Mesenchymal stem cell (in vitro differentiated cells and primary cell): ENCODE measurements around the gene ZFHX3.

ENCODE experiments used
- DNase-seq: peaks from one replicate; pipeline ENCODE4 v3.0.0-alpha.2; 2013
- H2AFZ ChIP-seq: one replicate; pipeline ENCODE4 v1.6.1; 2013; ENCODE audit warnings: low read depth, mild to moderate bottlenecking, control low read depth, inconsistent platforms, low read length, moderate library complexity
- H2AK5ac ChIP-seq: 2 replicates; pipeline ENCODE4 v1.6.1; 2013; ENCODE audit warnings: low read length, moderate library complexity, mild to moderate bottlenecking, inconsistent platforms; ENCODE audit not compliant: severe bottlenecking
- H2BK120ac ChIP-seq: one replicate; pipeline ENCODE4 v1.6.1; 2013; ENCODE audit warnings: low read depth, mild to moderate bottlenecking, inconsistent platforms, low read length, moderate library complexity
- H2BK12ac ChIP-seq, 2 experiments: one replicate each; pipeline ENCODE4 v1.6.1; 2013; ENCODE audit warnings: inconsistent platforms in 2 of 2, low read length in 2 of 2, mild to moderate bottlenecking in 2 of 2, moderate library complexity in 2 of 2, control low read depth in 1 of 2
- H2BK15ac ChIP-seq: one replicate; pipeline ENCODE4 v1.6.1; 2013; ENCODE audit warnings: mild to moderate bottlenecking, low read depth, inconsistent platforms; ENCODE audit not compliant: poor library complexity, severe bottlenecking
- H2BK5ac ChIP-seq: 2 replicates; pipeline ENCODE4 v1.6.1; 2013; ENCODE audit warnings: low read depth, mild to moderate bottlenecking, low read length, control low read depth, inconsistent platforms; ENCODE audit not compliant: poor library complexity, severe bottlenecking
- H3K14ac ChIP-seq, 2 experiments: one replicate each; pipeline ENCODE4 v1.6.1; 2013; ENCODE audit warnings: inconsistent platforms in 2 of 2, low read length in 2 of 2, control low read depth in 1 of 2, mild to moderate bottlenecking in 1 of 2, moderate library complexity in 1 of 2
- H3K18ac ChIP-seq, 2 experiments: one replicate each; pipeline ENCODE4 v1.6.1; 2013; ENCODE audit warnings: inconsistent platforms in 2 of 2, low read length in 2 of 2, control low read depth in 1 of 2, low read depth in 1 of 2, mild to moderate bottlenecking in 1 of 2
- H3K23ac ChIP-seq, 2 experiments: one replicate each; pipeline ENCODE4 v1.6.1; 2013; ENCODE audit warnings: inconsistent platforms in 2 of 2, low read length in 2 of 2, mild to moderate bottlenecking in 2 of 2, moderate library complexity in 2 of 2, control low read depth in 1 of 2
- H3K27ac ChIP-seq: 2 replicates; pipeline ENCODE4 v1.5.1; 2013; ENCODE audit warnings: mild to moderate bottlenecking, moderate library complexity, low read length, control low read depth, inconsistent platforms; ENCODE audit not compliant: poor library complexity, severe bottlenecking
- H3K27me3 ChIP-seq, 2 experiments: 2 replicates each; pipeline versions ENCODE4 v1.6.1 to v1.7.0; 2013; ENCODE audit warnings: low read length in 2 of 2, mild to moderate bottlenecking in 2 of 2, moderate library complexity in 2 of 2, control low read depth in 1 of 2, inconsistent platforms in 1 of 2; ENCODE audit not compliant: control insufficient read depth in 1 of 2, insufficient read depth in 1 of 2
- H3K36me3 ChIP-seq, 2 experiments: 2 replicates each; pipeline versions ENCODE4 v1.6.1 to v1.7.0; 2013; ENCODE audit warnings: low read length in 2 of 2, control low read depth in 1 of 2, inconsistent platforms in 1 of 2, low read depth in 1 of 2, mild to moderate bottlenecking in 1 of 2; ENCODE audit not compliant: insufficient read depth in 2 of 2, control insufficient read depth in 1 of 2
- H3K4ac ChIP-seq, 2 experiments: one replicate each; pipeline ENCODE4 v1.6.1; 2013; ENCODE audit warnings: inconsistent platforms in 2 of 2, low read length in 2 of 2, mild to moderate bottlenecking in 2 of 2, moderate library complexity in 2 of 2, control low read depth in 1 of 2, low read depth in 1 of 2
- H3K4me1 ChIP-seq: 2 replicates; pipeline ENCODE4 v1.6.1; 2013; ENCODE audit warnings: low read depth, low read length, control low read depth; ENCODE audit not compliant: control insufficient read depth, insufficient read depth
- H3K4me2 ChIP-seq: 2 replicates; pipeline ENCODE4 v1.6.1; 2013; ENCODE audit warnings: low read length, mild to moderate bottlenecking, inconsistent platforms; ENCODE audit not compliant: poor library complexity, severe bottlenecking
- H3K4me3 ChIP-seq, 2 experiments: 2 replicates each; pipeline versions ENCODE4 v1.5.1 to v1.7.0; 2013; ENCODE audit warnings: low read length in 2 of 2, mild to moderate bottlenecking in 2 of 2, control low read depth in 1 of 2, low read depth in 1 of 2; ENCODE audit not compliant: insufficient read depth in 1 of 2
- H3K79me1 ChIP-seq: replicated peaks from 2 replicates; pipeline ENCODE4 v1.6.1; 2013; ENCODE audit warnings: mild to moderate bottlenecking, control low read depth, low read length, inconsistent platforms; ENCODE audit not compliant: poor library complexity, severe bottlenecking
- H3K9ac ChIP-seq: 2 replicates; pipeline ENCODE4 v1.7.0; 2013; ENCODE audit warnings: mild to moderate bottlenecking, low read length, moderate library complexity
- H3K9me3 ChIP-seq: 2 replicates; pipeline ENCODE4 v1.7.0; 2013; ENCODE audit warnings: mild to moderate bottlenecking, low read length; ENCODE audit not compliant: control insufficient read depth
- H4K8ac ChIP-seq: one replicate; pipeline ENCODE4 v1.6.1; 2013; ENCODE audit warnings: inconsistent platforms, mild to moderate bottlenecking, low read length, moderate library complexity
- H4K91ac ChIP-seq: one replicate; pipeline ENCODE4 v1.6.1; 2013; ENCODE audit warnings: mild to moderate bottlenecking, low read length, inconsistent platforms
- whole genome bisulfite sequencing: methylation state at CpG from one replicate; pipeline ENCODE4 v1.1.7; 2013; ENCODE audit warnings: mixed read lengths; 5-methylcytosine and 5-hydroxymethylcytosine counted together

The ZFHX3 gene

GRCh38 chr16:72962347-72962746, 85.6 kb downstream of the ZFHX3 start:
- Histone ChIP-seq H3K4me2 (no peak overlapping the region), H3K4me1 (peaks cover 6% of the 10 kb centered on the region), H3K4me3 (no peak overlapping the region), H2BK5ac (no peak overlapping the region), H3K79me1 (peaks cover 15% of the 10 kb centered on the region), H2AFZ (no peak overlapping the region), H2BK12ac (no peak overlapping the region), H4K91ac (no peak overlapping the region), H3K4ac (no peak overlapping the region), H3K18ac (no peak overlapping the region), H3K9me3 (no peaks in the 10 kb centered on the region), H3K14ac (no peak overlapping the region), H2AK5ac (no peak overlapping the region), H3K9ac (no peak overlapping the region), H3K27ac (no peak overlapping the region), H4K8ac (no peak overlapping the region), H2BK15ac (no peak overlapping the region), H2BK120ac (no peak overlapping the region), H3K27me3 (no peaks in the 10 kb centered on the region), H3K23ac (no peak overlapping the region), H3K36me3 (peaks cover 19 to 24% of the 10 kb centered on the region in 2 experiments)
- 97% methylated on average over 8 of the region's 8 CpGs for WGBS
- no peak for DNase-seq

- H3K4ac ChIP-seq, result no peak overlapping the region
- H2AK5ac ChIP-seq, result no peak overlapping the region
- peaks cover 24 to 26% of the 10 kb centered on the region in 2 experiments for H3K36me3 ChIP-seq
- no peak overlapping the region for H3K4me2 ChIP-seq
- H2BK12ac ChIP-seq, result no peak overlapping the region
- peaks cover 6% of the 10 kb centered on the region for H3K4me1 ChIP-seq
- peaks cover 15% of the 10 kb centered on the region for H3K79me1 ChIP-seq
- H3K18ac ChIP-seq, result no peak overlapping the region
- no peak overlapping the region for H2BK5ac ChIP-seq
- H4K91ac ChIP-seq, result no peak overlapping the region
- H2AFZ ChIP-seq, result no peak overlapping the region
- H2BK120ac ChIP-seq, result no peak overlapping the region
- no peaks in the 10 kb centered on the region for H3K27me3 ChIP-seq
- no peak overlapping the region for H3K9ac ChIP-seq
- no peak overlapping the region for H3K4me3 ChIP-seq
- H3K27ac ChIP-seq, result no peak overlapping the region
- DNase-seq, result no peak
- H3K14ac ChIP-seq, result no peak overlapping the region
- H3K23ac ChIP-seq, result no peak overlapping the region
- no peaks in the 10 kb centered on the region for H3K9me3 ChIP-seq
- WGBS, result 94% methylated on average over 9 of the region's 9 CpGs
- no peak overlapping the region for H4K8ac ChIP-seq
- H2BK15ac ChIP-seq, result no peak overlapping the region
Observed at GRCh38 chr16:72961863-72962262, 86.1 kb downstream of the ZFHX3 start.

- no peak overlapping the region for H2BK15ac ChIP-seq
- no peaks in the 10 kb centered on the region for H3K9me3 ChIP-seq
- H3K27ac ChIP-seq, result no peak overlapping the region
- peaks cover 26 to 28% of the 10 kb centered on the region in 2 experiments for H3K36me3 ChIP-seq
- WGBS, result 90% methylated on average over 19 of the region's 20 CpGs
- peaks cover 15% of the 10 kb centered on the region for H3K79me1 ChIP-seq
- no peak overlapping the region for H3K4me2 ChIP-seq
- H3K9ac ChIP-seq, result no peak overlapping the region
- no peak overlapping the region for H4K8ac ChIP-seq
- no peak overlapping the region for H3K4ac ChIP-seq
- no peaks in the 10 kb centered on the region for H3K27me3 ChIP-seq
- H2BK12ac ChIP-seq, result no peak overlapping the region
- H4K91ac ChIP-seq, result no peak overlapping the region
- peaks cover 6% of the 10 kb centered on the region for H3K4me1 ChIP-seq
- no peak overlapping the region for H3K4me3 ChIP-seq
- H3K14ac ChIP-seq, result no peak overlapping the region
- peak; percentile 24 for DNase-seq
- H2AFZ ChIP-seq, result no peak overlapping the region
- no peak overlapping the region for H3K23ac ChIP-seq
- H3K18ac ChIP-seq, result peak overlapping the region in 1 of 2 experiments; percentile 6
- H2BK120ac ChIP-seq, result no peak overlapping the region
- no peak overlapping the region for H2BK5ac ChIP-seq
- H2AK5ac ChIP-seq, result no peak overlapping the region
Observed at GRCh38 chr16:72961115-72961832, 86.7 kb downstream of the ZFHX3 start.

GRCh38 chr16:72960101-72960500, 87.8 kb downstream of the ZFHX3 start:
- Histone ChIP-seq H4K8ac (no peak overlapping the region), H3K36me3 (peaks cover 26 to 33% of the 10 kb centered on the region in 2 experiments), H2AFZ (no peak overlapping the region), H3K4me2 (no peak overlapping the region), H3K27ac (no peak overlapping the region), H2BK12ac (no peak overlapping the region), H3K18ac (no peak overlapping the region), H3K23ac (no peak overlapping the region), H3K4ac (no peak overlapping the region), H2BK15ac (no peak overlapping the region), H3K14ac (no peak overlapping the region), H2AK5ac (no peak overlapping the region), H3K27me3 (no peaks in the 10 kb centered on the region), H3K4me1 (peaks cover 6% of the 10 kb centered on the region), H3K4me3 (no peak overlapping the region), H3K9ac (no peak overlapping the region), H3K9me3 (no peaks in the 10 kb centered on the region), H2BK120ac (no peak overlapping the region), H3K79me1 (peaks cover 13% of the 10 kb centered on the region), H4K91ac (no peak overlapping the region), H2BK5ac (no peak overlapping the region)
- DNase-seq, result no peak
- 97% methylated on average over 20 of the region's 20 CpGs for WGBS
